Neutrophil (primary cell): ENCODE results near the gene THOC2.

Experiments used
- H3K27ac ChIP-seq: fragments of 200-600 bp; sonication (generic); 2 replicates; pipeline ENCODE4 v1.5.1; 2016; ENCODE audit warnings: mild to moderate bottlenecking, moderate library complexity
- H3K27me3 ChIP-seq: fragments of 200-600 bp; sonication (generic); 2 replicates; pipeline ENCODE4 v1.6.0; 2016; ENCODE audit warnings: mild to moderate bottlenecking
- H3K36me3 ChIP-seq: fragments of 200-600 bp; sonication (generic); 2 replicates; pipeline ENCODE4 v1.5.1; 2017
- H3K4me1 ChIP-seq, 2 experiments: fragments of 200-600 bp in 1 of 2; sonication (generic) in 1 of 2; 1 replicate in 1 of 2; 2 replicates in 1 of 2; pipeline versions ENCODE4 v1.5.1 to v1.6.1; 2013 to 2016; ENCODE audit warnings: low read depth in 1 of 2, low read length in 1 of 2, mild to moderate bottlenecking in 1 of 2, moderate library complexity in 1 of 2; ENCODE audit not compliant: control insufficient read depth in 1 of 2, insufficient read depth in 1 of 2
- H3K4me3 ChIP-seq, 2 experiments: fragments of 200-600 bp in 1 of 2; sonication (generic) in 1 of 2; 1 replicate in 1 of 2; 2 replicates in 1 of 2; pipeline ENCODE4 v1.5.1; 2013 to 2016; ENCODE audit warnings: low read depth in 1 of 2, low read length in 1 of 2, mild to moderate bottlenecking in 1 of 2, moderate library complexity in 1 of 2
- H3K9me3 ChIP-seq: fragments of 200-600 bp; sonication (generic); 2 replicates; pipeline ENCODE4 v1.5.1; 2016
- CTCF ChIP-seq: fragments of 200-600 bp; sonication (generic); IDR thresholded peaks from 2 replicates; pipeline ENCODE4 v1.5.1; 2016; ENCODE audit warnings: antibody characterized with exemption

THOC2 gene

DNA sequence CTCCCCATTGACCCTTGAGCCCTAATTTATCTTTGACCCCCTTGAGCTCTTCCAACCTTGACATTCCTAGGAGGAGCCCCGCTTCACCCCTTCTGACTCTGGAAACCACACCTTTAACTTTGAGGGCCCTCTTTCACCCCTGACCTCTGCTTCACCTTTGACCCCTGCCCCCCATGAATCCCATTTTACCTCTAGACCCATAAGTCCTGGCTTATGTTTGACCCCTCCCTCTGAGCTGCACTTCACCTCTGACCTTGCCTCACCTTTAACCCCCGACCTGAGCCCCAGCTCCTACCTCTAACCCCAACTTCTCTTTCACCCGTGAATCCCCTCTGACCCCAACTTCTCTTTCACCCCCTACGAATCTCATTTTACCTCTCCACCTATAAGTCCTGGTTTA, 169.7 kb downstream of the THOC2 start:
- Histone ChIP-seq H3K27me3 (no peaks in the 10 kb centered on the region), H3K9me3 (no peaks in the 10 kb centered on the region), H3K27ac (no peak overlapping the region), H3K36me3 (no peaks in the 10 kb centered on the region), H3K4me3 (no peak overlapping the region), H3K4me1 (no peaks in the 10 kb centered on the region)
- TF ChIP-seq CTCF: no peak

GRCh38 chrX:123562342-123563146, 170.3 kb downstream of the THOC2 start:
- no peak for TF ChIP-seq CTCF
- H3K4me3 ChIP-seq: no peak overlapping the region
- H3K36me3 ChIP-seq: no peaks in the 10 kb centered on the region
- H3K27ac ChIP-seq: no peak overlapping the region
- no peaks in the 10 kb centered on the region for H3K4me1 ChIP-seq
- no peaks in the 10 kb centered on the region for H3K9me3 ChIP-seq
- no peaks in the 10 kb centered on the region for H3K27me3 ChIP-seq

GRCh38 chrX:123561439-123562215, 171.2 kb downstream of the THOC2 start:
- H3K9me3 ChIP-seq: no peaks in the 10 kb centered on the region
- no peaks in the 10 kb centered on the region for H3K4me1 ChIP-seq
- no peaks in the 10 kb centered on the region for H3K27me3 ChIP-seq
- no peak overlapping the region for H3K4me3 ChIP-seq
- H3K27ac ChIP-seq: no peak overlapping the region
- H3K36me3 ChIP-seq: no peaks in the 10 kb centered on the region
- TF ChIP-seq CTCF: no peak

- TF ChIP-seq CTCF: no peak
- H3K27me3 ChIP-seq: no peaks in the 10 kb centered on the region
- no peaks in the 10 kb centered on the region for H3K9me3 ChIP-seq
- H3K27ac ChIP-seq: no peak overlapping the region
- H3K4me3 ChIP-seq: no peak overlapping the region
- no peaks in the 10 kb centered on the region for H3K4me1 ChIP-seq
- no peaks in the 10 kb centered on the region for H3K36me3 ChIP-seq
These were observed 182.0 kb downstream of the THOC2 start for GRCh38 chrX:123550829-123551228.
